NCI-H345 (cell line): ENCODE measurements around the gene MMD.
"Not testable (repeated sequence)": the region's sequence is repeated elsewhere in the genome, so short reads cannot be mapped to it uniquely, and the experiment has no call there.

ENCODE experiments used
- DNase-seq: peaks from one replicate; lab custom pipeline; 2025; lab: John Stamatoyannopoulos, UW

Gene MMD

GRCh38 chr17:55421179-55421934 is at the start of gene MMD:
Gene MMD (minus strand): TSS chr17:55421835. CDS start chr17:55421695, 140 bp downstream.
- peak; percentile 40 for DNase-seq

GRCh38 chr17:55466671-55467070 is 45.0 kb upstream of the MMD start:
- DNase-seq = no peak

GRCh38 chr17:55465771-55466170 is 44.1 kb upstream of the MMD start:
- DNase-seq = not testable (repeated sequence)

- no peak for DNase-seq
These were observed 42.0 kb upstream of the MMD start for GRCh38 chr17:55463600-55463999.

GRCh38 chr17:55462711-55463110 is 41.1 kb upstream of the MMD start:
- DNase-seq = no peak

- DNase-seq = no peak
These were observed 40.6 kb upstream of the MMD start for GRCh38 chr17:55462234-55462633.

GRCh38 chr17:55458978-55459377 is 37.3 kb upstream of the MMD start:
- DNase-seq = no peak

- no peak for DNase-seq
These were observed 36.8 kb upstream of the MMD start for GRCh38 chr17:55458287-55458900.

- no peak for DNase-seq
These were observed 34.9 kb upstream of the MMD start for GRCh38 chr17:55456307-55457240.

GRCh38 chr17:55454906-55455474 is 33.4 kb upstream of the MMD start:
- DNase-seq = no peak

GRCh38 chr17:55453839-55454557 is 32.4 kb upstream of the MMD start:
- no peak for DNase-seq

- no peak for DNase-seq
These were observed 30.6 kb upstream of the MMD start for GRCh38 chr17:55452139-55452790.

- DNase-seq = no peak
These were observed 30.1 kb upstream of the MMD start for GRCh38 chr17:55451758-55452138.

- no peak for DNase-seq
These were observed 29.6 kb upstream of the MMD start for GRCh38 chr17:55451203-55451641.

- no peak for DNase-seq
These were observed 28.7 kb upstream of the MMD start for GRCh38 chr17:55450232-55450825.

GRCh38 chr17:55448681-55449080 is 27.0 kb upstream of the MMD start:
- DNase-seq = no peak

- DNase-seq = no peak
These were observed 25.1 kb upstream of the MMD start for GRCh38 chr17:55446581-55447205.

- not testable (repeated sequence) for DNase-seq
These were observed 24.4 kb upstream of the MMD start for GRCh38 chr17:55446004-55446403.

- no peak for DNase-seq
These were observed 23.1 kb upstream of the MMD start for GRCh38 chr17:55444471-55445441.
